Hematopoietic multipotent progenitor cell treated with erythropoietin and hydrocortisone succinate and interleukin-3 and kit ligand, for 6 days (in vitro differentiated cells): ENCODE measurements around the gene LRRC26.

ENCODE experiments used
- DNase-seq: peaks from one replicate; pipeline ENCODE4 v3.0.0-alpha.2; 2015

Gene LRRC26, protein sequence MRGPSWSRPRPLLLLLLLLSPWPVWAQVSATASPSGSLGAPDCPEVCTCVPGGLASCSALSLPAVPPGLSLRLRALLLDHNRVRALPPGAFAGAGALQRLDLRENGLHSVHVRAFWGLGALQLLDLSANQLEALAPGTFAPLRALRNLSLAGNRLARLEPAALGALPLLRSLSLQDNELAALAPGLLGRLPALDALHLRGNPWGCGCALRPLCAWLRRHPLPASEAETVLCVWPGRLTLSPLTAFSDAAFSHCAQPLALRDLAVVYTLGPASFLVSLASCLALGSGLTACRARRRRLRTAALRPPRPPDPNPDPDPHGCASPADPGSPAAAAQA

GRCh38 chr9:137169896-137170358 is at the start of gene LRRC26:
LRRC26 (minus strand) TSS chr9:137170051; CDS start chr9:137169943, 108 bp downstream.
- DNase-seq: no peak

DNA sequence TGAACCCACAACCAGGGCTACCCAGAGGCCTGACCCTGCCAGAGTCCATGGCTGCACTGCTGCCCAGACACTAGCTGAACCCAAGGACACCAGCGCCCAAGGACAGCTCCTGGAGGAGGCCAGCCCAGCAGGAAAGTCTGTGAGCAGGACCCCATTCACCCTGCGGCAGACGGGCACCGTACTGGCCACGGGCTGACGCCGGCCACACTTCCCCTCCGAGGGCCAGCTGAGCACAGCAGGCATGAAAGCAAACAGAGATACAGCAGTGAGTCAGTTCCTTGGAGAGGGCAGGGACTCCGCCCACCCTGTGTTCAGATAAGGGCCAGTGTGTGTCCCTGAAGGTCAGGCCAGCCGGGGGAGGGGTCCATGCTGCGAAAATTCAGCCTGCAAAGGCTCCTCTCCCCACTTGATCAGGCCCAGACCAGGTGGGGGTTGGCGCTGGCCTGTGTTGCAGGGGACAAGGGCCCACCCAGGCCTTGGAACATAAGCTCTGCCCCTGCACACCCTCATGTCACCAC is 49.0 kb upstream of the LRRC26 start:
- DNase-seq: peak; percentile 89

- DNase-seq: no peak
Measured at GRCh38 chr9:137218212-137218753, 48.4 kb upstream of the LRRC26 start.

DNA sequence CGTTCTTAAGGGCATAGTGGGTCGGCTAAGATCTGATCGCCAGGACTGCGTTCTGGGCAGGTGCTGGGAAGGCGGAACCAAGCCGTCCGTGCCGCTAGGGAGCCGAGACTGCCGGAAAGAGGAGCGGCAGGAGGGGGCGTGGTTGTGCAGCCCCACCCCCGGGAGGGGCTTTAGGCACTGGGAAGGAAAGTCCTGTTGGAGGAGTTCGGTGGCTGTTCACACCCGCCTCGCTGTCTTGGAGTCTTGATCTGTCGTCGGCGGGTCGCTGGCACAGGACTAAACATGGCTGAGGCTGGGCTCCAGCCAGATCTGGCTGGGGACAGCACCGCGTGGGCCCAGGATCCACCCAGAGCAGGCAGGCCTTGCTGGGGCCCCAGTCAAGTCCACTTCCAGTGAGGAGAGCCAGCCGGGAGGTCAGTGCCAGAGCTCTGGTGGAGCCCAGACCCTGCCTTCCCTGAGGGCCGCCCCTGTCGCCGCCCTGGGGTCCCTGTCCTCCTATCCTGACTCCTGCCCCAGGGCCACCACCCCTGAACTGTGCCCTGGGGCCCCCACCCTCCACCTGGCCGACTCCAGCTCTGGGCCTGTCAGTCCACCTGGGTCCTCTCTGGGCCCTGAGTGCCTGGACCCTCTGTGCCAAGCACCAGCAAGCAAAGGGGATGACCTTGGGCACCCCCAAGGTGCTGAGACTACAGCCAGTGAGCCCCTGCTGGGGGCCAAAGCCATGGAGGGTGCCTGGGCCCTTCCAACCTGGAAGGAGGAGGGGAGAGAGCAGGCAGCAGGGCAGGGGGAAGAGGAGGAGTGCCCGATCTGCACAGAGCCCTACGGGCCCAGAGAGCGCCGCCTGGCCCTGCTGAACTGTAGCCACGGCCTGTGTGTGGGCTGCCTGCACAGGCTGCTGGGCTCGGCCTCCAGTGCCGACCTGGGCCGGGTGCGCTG is 47.7 kb upstream of the LRRC26 start:
- DNase-seq: no peak

DNA sequence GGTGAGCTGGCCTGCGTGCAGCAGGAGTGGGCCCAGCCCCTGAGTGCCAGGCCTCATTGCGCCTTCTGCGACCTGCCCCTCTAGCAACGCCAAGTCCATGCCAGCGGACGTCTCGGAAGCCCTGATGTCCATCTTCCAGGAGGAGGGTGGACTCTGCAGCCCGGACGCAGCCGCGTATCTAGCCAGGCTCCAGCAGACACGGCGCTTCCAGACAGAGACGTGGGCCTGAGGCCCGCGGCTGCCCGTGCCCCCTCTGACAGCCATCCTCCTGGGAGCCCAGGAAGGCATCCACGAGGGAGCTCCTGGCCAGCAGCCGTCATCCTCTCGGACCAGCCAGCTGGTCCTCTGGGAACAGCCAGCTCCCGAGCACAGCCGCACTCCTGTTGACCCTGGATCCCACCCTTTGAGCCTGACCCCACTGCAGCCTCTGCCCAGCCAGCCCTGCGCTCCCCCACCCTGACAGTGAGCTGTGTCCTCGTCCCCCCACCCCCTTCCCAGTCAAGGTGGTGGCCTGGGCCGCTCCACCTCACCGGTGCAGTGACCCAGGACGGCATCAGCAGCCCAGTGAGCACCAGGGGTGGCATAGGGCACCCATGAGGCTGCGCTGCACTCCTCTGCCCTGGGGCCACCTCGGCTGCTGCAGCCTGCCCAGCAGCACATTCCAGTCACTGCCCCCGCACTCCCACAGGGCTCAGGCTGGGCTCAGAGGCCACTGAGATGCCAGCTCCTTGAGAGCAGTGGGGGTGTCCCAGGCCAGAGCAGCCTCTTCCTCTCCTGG is 46.5 kb upstream of the LRRC26 start:
- no peak for DNase-seq

GRCh38 chr9:137215196-137215986 is 45.5 kb upstream of the LRRC26 start:
- DNase-seq: no peak

DNA sequence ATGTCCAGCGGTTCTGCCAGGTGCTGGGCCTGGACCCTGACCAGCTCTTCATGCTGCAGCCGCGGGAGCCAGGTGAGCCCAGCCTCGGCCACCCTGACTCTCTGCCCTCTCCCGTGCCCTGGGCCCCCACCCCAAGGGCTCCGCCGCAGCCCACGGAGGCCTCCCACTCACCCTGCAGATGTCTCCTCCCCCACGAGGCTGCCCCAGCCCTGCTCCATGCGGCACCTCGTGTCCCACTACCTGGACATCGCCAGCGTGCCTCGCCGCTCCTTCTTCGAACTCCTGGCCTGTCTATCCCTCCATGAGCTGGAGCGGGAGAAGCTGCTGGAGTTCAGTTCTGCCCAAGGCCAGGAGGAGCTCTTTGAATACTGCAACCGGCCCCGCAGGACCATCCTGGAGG is 44.8 kb upstream of the LRRC26 start:
- no peak for DNase-seq

- DNase-seq: no peak
Measured at GRCh38 chr9:137213160-137214060, 43.6 kb upstream of the LRRC26 start.

GRCh38 chr9:137212520-137212919 is 42.7 kb upstream of the LRRC26 start:
- DNase-seq: no peak

GRCh38 chr9:137211532-137211931 is 41.7 kb upstream of the LRRC26 start:
- no peak for DNase-seq

DNA sequence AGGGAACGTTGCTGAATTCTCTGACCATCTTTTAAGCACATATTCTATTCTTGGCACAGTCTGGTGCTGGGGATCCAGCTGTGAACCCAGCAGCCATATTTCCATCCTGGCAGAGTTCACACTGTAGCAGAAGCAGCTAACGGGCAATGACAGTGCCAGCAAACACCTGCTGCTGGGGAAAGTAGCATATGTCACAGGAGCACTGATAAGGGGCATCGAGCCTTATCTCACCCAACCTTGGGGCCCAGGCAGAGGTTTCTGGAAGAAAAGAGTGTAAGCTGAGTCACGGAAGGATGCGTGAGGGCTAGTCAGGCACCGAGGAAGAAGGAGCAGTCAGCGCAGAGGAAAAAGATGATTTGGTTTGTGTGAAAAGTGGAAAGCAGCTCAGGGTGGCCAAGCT is 36.8 kb upstream of the LRRC26 start:
- DNase-seq: peak; percentile 61

- DNase-seq: peak; percentile 95
Measured at GRCh38 chr9:137205126-137206069, 35.5 kb upstream of the LRRC26 start, which contains the start of the genes NDOR1 and TMEM203. NDOR1 (plus strand) TSS chr9:137205700; CDS start chr9:137205778, 78 bp downstream. TMEM203 (minus strand) TSS chr9:137205648; CDS start chr9:137205414, 234 bp downstream.

DNA sequence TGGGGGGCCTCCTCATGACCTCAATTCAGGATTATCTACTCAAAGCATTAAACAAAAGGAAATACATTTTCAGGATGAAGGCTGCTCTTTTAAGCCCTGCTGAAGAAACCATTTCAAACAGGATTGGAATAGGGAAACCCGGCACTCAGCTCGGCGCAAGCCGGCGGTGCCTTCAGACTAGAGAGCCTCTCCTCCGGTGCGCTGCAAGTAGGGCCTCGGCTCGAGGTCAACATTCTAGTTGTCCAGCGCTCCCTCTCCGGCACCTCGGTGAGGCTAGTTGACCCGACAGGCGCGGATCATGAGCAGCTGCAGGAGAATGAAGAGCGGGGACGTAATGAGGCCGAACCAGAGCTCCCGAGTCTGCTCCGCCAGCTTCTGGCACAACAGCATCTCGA is 34.9 kb upstream of the LRRC26 start:
- no peak for DNase-seq

DNA sequence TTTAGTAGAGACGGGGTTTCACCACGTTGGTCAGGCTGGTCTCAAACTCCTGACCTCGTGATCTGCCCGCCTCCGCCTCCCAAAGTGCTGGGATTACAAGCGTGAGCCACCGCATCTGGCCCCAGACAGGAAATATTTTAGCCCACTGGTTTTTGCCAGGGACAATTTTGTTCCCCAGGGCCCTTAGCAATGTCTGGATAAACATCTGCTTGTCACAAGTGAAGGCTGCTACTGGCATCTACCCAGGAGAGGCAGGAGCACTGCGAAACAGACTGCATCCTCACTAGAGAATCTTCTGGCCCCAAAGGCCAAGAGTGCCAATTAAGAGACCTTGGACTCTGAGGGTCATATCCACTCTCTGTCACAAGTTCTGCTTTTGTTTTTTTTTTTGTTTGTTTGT is 33.1 kb upstream of the LRRC26 start:
- DNase-seq: peak; percentile 43

- no peak for DNase-seq
Measured at GRCh38 chr9:137201205-137201868, 31.5 kb upstream of the LRRC26 start.

GRCh38 chr9:137200311-137201204 is 30.7 kb upstream of the LRRC26 start, which contains the start of gene TPRN:
TPRN (minus strand) TSS chr9:137200741; CDS start chr9:137200711, 30 bp downstream.
- DNase-seq: peak; percentile 100

DNA sequence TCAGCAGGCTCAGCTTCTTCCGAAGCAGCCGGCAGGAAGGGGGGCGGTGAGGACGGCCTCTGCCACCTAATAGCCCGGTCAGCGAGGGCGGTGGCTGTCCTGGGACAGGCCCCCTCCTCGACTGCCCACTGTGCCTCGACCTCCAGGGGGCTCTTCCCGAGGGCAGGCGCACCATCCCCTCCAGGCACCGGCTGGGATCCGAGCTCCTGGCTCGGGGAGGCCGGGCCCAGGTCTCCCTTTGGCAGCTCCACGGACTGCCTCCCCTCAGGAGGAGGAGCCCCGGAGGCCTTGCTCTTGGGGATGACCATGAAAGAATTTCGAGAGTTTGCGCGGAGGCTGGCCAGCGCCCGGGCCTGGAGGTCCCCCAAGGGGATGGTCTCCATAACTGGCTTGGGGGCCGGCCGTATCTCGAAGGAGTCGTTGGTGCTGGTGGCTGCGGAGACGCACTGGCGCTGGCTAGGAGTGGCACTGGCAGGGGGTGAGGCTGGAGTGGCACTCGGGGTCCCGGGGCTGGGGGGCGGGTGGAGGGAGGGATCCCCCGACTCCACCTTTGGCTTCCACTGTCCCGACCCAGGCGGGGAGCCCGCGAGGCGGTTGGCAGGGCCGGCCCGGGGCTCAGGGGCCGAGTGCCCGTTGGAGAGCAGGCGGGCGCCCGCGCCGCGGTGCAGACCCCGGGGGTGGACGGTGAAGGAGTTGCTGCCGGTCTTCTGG is 29.7 kb upstream of the LRRC26 start:
- no peak for DNase-seq
